HG02759 (cell line): ENCODE data around the gene AGMO.

Source experiments
- ATAC-seq: cut with Tn5 transposase; IDR thresholded peaks from one replicate; pipeline ENCODE4 v1.9.1; 2021; ENCODE audit warnings: mild to moderate bottlenecking, moderate library complexity; ENCODE audit not compliant: unreplicated experiment

AGMO gene

DNA sequence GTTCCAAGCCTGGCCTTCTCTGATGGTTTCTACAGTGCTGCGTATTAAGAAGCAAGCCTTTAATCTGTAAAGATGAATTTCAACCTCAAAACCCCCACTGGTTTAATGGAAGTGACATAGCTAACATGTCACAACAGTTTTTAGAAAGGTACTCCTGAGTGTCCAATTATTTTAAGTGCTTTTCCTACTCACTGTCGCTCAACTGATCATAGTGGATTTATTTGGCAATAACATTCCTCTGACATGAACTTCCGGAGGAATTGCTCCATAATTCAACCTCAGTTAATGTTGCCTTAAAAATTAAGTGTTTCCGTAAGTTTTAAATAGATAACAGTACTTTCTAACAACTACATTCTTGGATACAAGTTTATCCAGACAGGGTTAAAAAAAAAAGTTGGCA lies 57.5 kb downstream of the AGMO start:
- ATAC-seq = no peak

GRCh38 chr7:15503603-15504290 lies 58.1 kb downstream of the AGMO start:
- ATAC-seq = no peak

- ATAC-seq = no peak
Measured at GRCh38 chr7:15498465-15498864, 63.4 kb downstream of the AGMO start.

DNA sequence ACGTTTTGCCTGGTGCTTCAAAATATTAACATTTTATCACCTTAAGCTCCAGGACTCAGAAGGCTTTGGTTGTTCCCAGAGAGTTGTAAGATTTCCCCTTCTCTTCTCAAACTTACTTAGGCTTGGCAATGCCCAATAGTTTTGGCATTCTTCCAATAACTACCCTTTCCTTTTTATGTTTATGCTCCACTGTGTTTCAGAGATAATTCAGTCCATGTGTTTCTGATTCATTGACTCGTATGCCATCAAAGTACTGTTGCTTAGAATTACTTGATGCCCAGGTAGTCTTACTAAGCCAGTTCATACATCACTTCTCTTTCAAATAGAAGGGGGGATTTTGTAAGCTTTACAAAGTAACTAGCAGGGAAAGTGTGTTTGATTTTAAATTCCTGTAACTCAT lies 66.6 kb downstream of the AGMO start:
- no peak for ATAC-seq

- ATAC-seq = no peak
Measured at GRCh38 chr7:15494711-15495110, 67.1 kb downstream of the AGMO start.

GRCh38 chr7:15491361-15491760 lies 70.5 kb downstream of the AGMO start:
- no peak for ATAC-seq

- no peak for ATAC-seq
Measured at GRCh38 chr7:15490291-15490690, 71.5 kb downstream of the AGMO start.

DNA sequence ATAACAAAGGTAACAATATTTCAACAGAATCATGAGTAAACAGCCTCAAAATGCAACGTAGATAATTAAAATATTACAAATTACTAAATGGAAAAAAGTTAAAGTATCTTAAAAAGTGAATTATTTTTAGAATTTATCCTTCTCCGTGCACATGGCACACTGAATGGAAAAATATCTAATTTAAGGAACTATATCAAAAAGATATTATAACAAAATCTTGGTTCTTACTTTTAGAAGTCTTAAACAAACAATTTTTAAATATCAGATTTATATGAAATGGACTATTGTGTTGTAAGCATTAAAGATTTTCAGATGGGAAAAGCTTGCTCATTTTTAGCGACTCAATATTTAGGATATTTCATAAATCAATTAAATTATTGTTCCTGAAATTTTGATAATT lies 72.0 kb downstream of the AGMO start:
- ATAC-seq = no peak

- no peak for ATAC-seq
Measured at GRCh38 chr7:15489383-15489782, 72.4 kb downstream of the AGMO start.

DNA sequence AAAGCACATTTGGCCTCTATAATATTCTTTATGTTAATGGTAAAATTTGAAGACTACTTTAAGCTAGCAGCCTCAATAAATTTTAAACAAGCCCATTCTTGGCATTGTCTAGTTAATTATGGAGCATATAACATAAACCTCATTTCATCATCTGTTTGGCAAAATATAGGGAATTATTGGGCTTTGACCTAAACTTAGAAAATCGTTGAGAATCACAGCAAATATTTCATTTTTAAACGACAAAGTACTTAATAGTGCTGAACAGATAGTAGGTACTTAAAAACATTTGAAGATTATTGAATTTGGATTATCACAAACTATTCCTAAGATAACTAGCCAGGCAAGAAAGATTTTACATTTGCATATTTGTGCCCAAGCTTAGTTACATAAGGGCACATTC lies 73.4 kb downstream of the AGMO start:
- no peak for ATAC-seq

DNA sequence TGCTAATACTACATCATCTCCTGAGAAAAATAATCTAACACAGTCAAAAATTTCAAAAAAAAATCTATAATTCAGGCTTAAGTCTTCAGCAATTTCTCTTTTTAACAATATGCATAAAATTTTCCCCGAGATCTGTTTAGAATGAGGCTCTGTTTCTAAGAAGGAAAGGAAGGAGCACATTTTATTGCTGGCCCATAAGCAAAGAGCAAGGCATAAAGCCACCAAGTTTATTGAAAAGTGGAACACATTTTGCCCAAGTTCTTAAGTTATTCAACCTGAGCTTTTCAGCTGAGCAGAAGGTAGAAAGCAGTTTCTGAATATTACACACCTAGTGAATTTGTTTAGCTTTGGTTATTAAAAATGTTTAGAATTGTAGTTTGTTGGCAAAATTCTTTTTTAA lies 73.9 kb downstream of the AGMO start:
- ATAC-seq = no peak

- no peak for ATAC-seq
Measured at GRCh38 chr7:15485998-15486397, 75.8 kb downstream of the AGMO start.

DNA sequence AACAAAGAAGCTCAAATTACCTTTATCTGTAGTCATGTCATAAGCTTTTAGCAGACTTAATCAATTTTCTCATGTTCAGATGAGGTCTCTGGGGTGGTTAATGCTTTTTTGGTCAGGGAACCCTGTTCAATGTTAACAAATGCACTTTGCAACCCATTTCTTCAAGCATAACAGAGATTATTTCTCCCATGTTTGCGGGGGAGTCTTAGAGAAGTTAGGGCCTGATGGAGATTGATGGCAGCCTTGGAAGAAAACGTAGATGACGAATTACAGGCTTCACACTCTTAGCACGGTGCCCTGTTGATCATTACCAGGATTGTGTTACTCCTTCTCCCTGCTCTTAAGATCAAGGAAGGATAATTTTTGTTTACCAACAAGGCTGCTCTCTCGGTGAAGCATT lies 76.4 kb downstream of the AGMO start:
- no peak for ATAC-seq

GRCh38 chr7:15481132-15481531 lies 80.7 kb downstream of the AGMO start:
- ATAC-seq = no peak

GRCh38 chr7:15478401-15478800 lies 83.4 kb downstream of the AGMO start:
- no peak for ATAC-seq

GRCh38 chr7:15476531-15476918 lies 85.3 kb downstream of the AGMO start:
- ATAC-seq = no peak

- no peak for ATAC-seq
Measured at GRCh38 chr7:15475808-15476530, 85.8 kb downstream of the AGMO start.

DNA sequence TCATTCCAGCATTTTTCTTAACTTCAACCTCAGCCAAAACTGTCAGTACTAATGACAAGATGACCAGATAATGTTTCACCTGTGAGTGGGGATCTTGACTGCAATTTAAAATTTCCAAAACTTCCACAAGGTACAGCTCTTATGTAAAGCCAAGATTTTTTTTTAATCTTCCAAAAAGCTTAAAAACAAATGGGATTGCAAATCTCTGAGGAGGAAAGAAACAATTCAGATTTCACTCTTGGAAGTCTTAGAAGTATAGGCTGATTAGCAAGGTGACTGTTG lies 90.2 kb downstream of the AGMO start:
- no peak for ATAC-seq

- ATAC-seq = no peak
Measured at GRCh38 chr7:15470825-15471668, 90.8 kb downstream of the AGMO start.

DNA sequence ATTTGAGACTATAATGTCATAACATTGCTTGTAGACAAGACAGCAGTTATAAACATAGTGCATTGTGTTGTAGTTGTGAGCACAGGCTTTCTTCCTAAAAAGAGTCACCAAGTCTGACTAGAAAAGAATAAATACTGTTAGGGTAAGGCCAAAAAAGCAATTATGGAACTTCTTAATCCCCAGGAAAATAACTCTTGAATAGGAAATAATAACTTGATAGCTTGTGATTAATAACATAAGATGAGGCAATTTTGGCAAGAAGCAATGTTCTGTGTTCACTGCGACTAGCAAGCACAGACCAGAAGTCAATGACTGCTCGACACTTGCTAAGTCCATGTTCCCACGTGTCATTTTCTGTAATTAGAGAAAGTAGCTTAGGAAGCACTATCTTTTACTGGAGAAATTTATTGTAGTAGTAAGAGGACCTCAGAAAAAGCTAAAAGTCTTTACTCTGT lies 97.1 kb downstream of the AGMO start:
- no peak for ATAC-seq

DNA sequence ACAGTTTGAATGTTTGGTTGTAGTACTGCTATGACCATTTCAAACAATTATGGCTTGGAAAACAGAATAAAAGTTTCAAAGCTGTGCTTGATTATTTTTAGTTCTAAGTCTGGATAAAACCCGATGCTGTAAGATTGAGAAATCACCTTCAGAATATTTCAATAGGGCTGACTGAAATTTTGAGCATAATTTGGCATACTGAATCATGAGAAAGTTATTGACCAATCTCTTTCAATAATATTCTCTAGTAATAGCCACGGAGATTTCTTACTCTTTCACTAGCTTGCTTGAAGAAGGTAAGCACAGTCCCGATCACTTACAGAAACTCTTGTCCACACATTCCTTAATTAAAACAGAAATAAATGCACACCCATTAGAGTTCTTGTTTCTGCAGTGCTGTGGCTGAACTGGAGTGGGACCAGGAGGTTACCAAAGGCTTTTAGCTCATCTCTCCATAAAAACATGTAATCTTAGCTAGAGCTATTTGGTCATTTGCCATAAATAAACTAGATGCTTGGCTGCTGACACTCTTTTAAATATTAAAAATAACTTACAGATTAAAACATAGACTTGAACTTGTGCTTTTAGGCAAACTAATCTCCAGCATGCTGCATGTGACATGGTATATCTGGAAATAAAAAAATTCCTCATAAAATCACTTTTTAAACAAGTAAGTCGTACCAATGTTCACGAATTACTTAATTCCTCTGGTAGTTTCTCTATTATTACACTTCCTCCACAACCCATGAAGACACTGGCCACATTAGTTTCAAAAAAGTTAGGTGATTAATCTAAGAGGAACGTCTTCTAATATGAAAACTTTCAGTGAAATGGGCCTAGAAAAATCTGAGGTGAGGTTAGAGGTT lies 97.8 kb downstream of the AGMO start:
- ATAC-seq = no peak
